NCI-H2029 (cell line): ENCODE measurements around the gene BCS1L.
A peak's percentile ranks its signal among the peaks of the same experiment; 100 is the strongest.

Experiments
- DNase-seq: peaks from one replicate; lab custom pipeline; 2025; lab: John Stamatoyannopoulos, UW

BCS1L gene, protein sequence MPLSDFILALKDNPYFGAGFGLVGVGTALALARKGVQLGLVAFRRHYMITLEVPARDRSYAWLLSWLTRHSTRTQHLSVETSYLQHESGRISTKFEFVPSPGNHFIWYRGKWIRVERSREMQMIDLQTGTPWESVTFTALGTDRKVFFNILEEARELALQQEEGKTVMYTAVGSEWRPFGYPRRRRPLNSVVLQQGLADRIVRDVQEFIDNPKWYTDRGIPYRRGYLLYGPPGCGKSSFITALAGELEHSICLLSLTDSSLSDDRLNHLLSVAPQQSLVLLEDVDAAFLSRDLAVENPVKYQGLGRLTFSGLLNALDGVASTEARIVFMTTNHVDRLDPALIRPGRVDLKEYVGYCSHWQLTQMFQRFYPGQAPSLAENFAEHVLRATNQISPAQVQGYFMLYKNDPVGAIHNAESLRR

GRCh38 chr2:218659258-218659987 lies at the start of gene BCS1L, which contains the start of gene ZNF142:
Gene BCS1L, plus strand, starts transcription at chr2:218659683. Its CDS starts 1,305 bp downstream, at chr2:218660988.
Gene ZNF142, minus strand, starts transcription at chr2:218659623. Its CDS starts 3,194 bp downstream, at chr2:218656429.
- DNase-seq, result peak; percentile 72

GRCh38 chr2:218615868-218616315 lies 43.6 kb upstream of the BCS1L start:
- DNase-seq, result no peak

GRCh38 chr2:218618102-218618860 lies 41.2 kb upstream of the BCS1L start:
- DNase-seq, result no peak

- no peak for DNase-seq
These were observed 38.5 kb upstream of the BCS1L start for GRCh38 chr2:218621007-218621406.

DNA sequence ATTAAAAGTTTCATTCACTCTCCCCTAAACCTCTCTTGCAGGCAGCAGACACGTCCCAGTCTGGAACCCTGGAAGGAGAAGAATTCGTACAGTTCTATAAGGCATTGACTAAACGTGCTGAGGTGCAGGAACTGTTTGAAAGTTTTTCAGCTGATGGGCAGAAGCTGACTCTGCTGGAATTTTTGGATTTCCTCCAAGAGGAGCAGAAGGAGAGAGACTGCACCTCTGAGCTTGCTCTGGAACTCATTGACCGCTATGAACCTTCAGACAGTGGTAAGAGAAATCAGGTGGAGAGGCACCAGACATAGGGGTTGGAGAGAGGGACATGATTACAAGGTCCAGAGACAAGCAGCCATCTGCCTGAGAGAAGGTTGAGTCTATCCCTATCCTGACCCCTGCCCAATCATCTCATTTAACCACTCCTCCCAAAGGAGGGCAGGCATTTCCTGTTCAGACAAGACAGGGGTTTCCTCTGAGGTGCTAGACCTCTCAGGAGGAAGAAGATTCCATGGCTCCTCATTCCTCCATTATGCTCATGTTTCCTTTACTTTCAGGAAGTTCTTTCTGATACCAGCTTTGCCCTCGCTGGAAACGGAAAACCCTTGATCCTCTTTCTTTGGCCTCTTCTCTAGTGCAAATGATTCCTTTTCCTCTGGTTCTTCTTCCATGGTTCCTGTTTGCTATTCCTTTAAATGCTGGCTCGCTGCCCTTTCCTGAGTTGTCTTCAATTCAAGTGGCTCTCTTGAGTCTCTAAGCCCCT lies 36.7 kb upstream of the BCS1L start:
- no peak for DNase-seq

DNA sequence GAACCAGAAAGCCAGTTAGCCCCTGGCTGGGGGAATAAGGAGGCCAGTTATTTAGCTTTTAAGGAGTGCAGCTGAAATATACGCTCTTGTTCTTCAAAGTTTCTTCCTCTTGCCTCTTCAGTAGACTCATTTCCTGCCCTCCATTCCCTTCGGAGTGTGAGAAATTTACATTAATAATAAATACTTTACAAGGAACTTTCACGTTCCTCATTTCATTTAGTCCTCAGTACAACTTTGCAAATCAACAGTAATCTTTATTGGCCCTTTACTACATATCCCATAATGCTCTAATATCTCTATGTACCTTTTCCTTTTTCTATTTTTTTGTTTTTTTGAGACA lies 36.1 kb upstream of the BCS1L start:
- DNase-seq, result no peak

DNA sequence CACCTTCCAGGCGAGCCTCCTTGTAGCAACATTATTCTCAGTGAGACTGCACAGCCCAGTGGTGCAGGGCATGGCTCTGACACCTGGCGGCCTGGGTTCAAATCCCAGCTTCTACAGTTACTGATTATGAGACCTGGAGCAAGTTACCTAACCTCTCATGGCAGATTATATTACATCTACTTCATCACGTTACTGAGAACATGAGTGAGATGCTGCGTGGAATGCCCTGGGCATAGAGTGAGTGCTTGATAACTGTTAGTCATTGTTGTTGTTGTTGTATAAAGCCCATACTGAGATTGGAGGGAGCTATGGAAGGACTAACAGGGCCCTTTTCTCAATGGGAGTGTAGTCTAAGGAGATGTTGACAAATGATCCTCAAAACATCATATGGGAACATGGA lies 33.1 kb upstream of the BCS1L start:
- no peak for DNase-seq

DNA sequence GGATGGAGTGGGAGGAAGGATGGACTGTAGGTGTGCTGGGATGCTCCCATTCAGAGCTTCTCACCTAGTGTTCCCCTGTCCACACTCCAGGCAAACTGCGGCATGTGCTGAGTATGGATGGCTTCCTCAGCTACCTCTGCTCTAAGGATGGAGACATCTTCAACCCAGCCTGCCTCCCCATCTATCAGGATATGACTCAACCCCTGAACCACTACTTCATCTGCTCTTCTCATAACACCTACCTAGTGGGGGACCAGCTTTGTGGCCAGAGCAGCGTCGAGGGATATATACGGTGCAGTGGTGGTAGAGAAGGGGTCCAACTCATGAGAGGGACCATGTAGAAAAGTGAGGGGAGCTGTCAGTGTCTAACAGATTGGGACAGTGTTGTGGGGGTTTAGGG lies 31.5 kb upstream of the BCS1L start:
- no peak for DNase-seq

GRCh38 chr2:218631837-218632236 lies 27.6 kb upstream of the BCS1L start:
- DNase-seq, result no peak

DNA sequence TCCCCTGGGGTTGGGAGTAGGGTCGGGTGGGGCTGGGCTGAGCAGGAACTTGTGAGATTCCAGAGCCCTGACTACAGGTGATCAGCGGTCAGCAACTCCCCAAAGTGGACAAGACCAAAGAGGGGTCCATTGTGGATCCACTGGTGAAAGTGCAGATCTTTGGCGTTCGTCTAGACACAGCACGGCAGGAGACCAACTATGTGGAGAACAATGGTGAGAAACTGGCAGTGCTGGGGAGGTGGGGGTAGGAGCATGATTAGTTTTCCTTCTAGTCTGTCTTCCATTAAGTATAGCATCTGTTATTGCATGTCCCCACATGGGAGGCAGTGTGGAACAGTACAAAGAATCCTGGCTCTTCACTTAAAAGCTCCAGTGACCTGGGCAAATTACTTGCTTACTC lies 23.8 kb upstream of the BCS1L start:
- no peak for DNase-seq

GRCh38 chr2:218638372-218638771 lies 21.1 kb upstream of the BCS1L start:
- DNase-seq, result no peak

- DNase-seq, result no peak
These were observed 17.3 kb upstream of the BCS1L start for GRCh38 chr2:218642121-218642656.

- no peak for DNase-seq
These were observed 16.7 kb upstream of the BCS1L start for GRCh38 chr2:218642786-218643185.

DNA sequence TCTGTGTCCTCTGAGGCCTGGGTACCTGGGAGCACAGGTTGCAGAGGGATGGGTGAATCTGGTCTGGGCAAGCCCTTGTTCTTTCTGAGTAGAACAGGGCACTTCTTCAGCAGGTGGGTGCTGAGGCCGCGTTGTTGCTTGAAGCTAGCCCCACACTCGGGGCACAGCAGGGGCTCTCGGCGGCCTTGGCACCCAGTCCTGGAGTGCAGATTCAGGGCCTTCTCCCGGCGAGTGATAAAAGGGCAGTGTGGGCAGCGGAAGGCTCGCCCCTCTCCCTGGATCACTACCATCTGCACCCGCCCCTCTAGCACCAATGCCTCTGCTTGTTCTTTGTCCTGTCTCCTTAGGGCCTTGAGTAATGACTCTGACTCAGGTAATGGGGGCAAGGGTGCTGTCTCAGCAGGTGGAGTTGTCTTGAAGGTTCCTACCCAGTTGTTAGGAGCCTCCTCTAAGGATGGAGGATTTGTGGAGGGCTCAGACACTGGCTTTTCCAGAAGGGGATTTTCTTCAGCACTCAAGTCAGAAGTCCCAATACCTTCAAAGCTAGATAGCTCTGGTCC lies 15.7 kb upstream of the BCS1L start:
- DNase-seq, result no peak

GRCh38 chr2:218644721-218645120 lies 14.8 kb upstream of the BCS1L start:
- no peak for DNase-seq

DNA sequence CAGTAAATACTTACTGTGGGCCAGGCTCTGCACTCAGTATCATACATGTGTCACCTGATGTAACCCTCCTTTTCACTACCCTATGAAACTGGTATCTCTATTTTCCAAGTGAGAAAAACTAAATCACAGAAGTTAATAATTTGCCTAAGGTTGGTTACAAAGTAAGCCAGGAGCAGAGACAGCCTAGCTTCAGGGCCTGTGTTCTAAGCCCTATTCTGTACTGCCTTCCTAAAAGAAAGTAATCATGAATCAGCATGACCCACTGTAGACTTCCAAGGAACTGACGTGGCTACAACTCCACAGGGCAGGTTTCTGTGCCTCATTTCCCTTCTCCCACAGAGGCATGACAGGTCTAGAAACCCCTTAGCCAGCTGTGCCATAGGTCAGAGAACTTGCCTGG lies 14.4 kb upstream of the BCS1L start:
- no peak for DNase-seq

- no peak for DNase-seq
These were observed 11.2 kb upstream of the BCS1L start for GRCh38 chr2:218648088-218648786.

DNA sequence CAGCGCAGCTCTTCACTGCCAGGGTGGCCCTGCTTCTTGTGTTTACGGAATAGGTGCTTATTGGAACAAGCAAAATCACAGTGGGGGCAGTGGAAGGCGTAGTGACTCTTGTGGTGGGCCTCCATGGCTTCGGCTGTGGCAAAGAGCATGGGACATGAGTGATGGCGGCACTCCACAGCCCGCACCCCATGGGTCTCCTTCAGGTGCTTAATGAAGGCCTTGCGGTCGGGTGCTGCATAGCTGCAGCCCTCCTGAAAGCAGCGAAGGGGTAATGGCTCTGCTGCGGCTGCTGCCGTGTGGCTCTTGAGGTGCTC lies 10.7 kb upstream of the BCS1L start:
- DNase-seq, result no peak

DNA sequence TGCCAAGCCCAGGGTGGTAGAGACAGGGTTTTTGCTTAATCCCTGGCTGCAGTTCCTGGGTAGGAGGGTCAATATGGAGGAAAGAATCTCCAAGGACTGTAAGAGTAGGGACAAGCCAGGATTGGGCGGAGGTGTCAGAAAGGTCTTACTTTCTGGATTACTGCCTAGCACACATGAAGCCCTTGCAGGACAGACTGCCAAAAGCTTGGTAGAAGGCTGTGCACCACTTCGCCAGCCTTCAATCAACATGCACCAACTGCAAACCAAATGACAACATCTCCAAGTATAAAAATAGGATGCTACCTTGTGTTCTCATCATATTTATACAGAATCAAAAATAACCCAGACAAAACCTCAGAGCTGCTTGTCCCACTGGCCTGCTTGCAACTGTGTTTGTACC lies 3.7 kb upstream of the BCS1L start:
- no peak for DNase-seq

GRCh38 chr2:218658671-218659257 lies 719 bp upstream of the BCS1L start:
- no peak for DNase-seq
